Activated CD4-positive, alpha-beta memory T cell treated with anti-CD3 and anti-CD28 coated beads, Interleukin-2, amount 10 ng/mL, durations not matched to agents 7 days and 5 days (primary cell): Measurements from ENCODE around the gene TUBB8. TPM values are rescaled to one million over a fixed set of nuclear protein-coding genes. Genes with fewer than 3 reads are reported as not detected.
"Not testable (repeated sequence)": the region's sequence is repeated elsewhere in the genome, so short reads cannot be mapped to it uniquely, and the experiment has no call there.

Experiments
- CTCF ChIA-PET: fragments of 350-600 bp; sonication (Branson Sonifier 250); formaldehyde crosslinking; loops from one replicate; lab custom pipeline; 2021; ENCODE audit warnings: antibody characterized with exemption, inconsistent platforms; lab: Charles Lee
- POLR2A ChIA-PET: fragments of 350-600 bp; sonication (Branson Sonifier 250); formaldehyde crosslinking; loops from one replicate; lab custom pipeline; 2021; ENCODE audit warnings: antibody characterized with exemption; lab: Charles Lee
- DNase-seq: peaks from one replicate; pipeline ENCODE4 v3.0.0-alpha.2; 2020
- H3K27ac Mint-ChIP-seq: one replicate; pipeline ENCODE4 v1.8.0; 2021; ENCODE audit warnings: mild to moderate bottlenecking, mixed read lengths
- H3K27me3 Mint-ChIP-seq: one replicate; pipeline ENCODE4 v1.8.0; 2021; ENCODE audit warnings: mixed read lengths
- H3K36me3 Mint-ChIP-seq: one replicate; pipeline ENCODE4 v1.8.0; 2021; ENCODE audit warnings: low read depth, mixed read lengths
- H3K4me1 Mint-ChIP-seq: one replicate; pipeline ENCODE4 v1.8.0; 2021; ENCODE audit warnings: mixed read lengths
- H3K4me3 Mint-ChIP-seq: one replicate; pipeline ENCODE4 v1.8.0; 2021; ENCODE audit warnings: mild to moderate bottlenecking, mixed read lengths
- H3K9me3 Mint-ChIP-seq: one replicate; pipeline ENCODE4 v1.8.0; 2021; ENCODE audit warnings: mixed read lengths
- total RNA-seq, 2 experiments: library from RNA; stranded (reverse); gene quantifications; one replicate each; pipeline ENCODE4 v1.2.3, GENCODE V29; 2021

TUBB8 gene
- total RNA-seq, 2 experiments from 2014 or later: not detected

DNA sequence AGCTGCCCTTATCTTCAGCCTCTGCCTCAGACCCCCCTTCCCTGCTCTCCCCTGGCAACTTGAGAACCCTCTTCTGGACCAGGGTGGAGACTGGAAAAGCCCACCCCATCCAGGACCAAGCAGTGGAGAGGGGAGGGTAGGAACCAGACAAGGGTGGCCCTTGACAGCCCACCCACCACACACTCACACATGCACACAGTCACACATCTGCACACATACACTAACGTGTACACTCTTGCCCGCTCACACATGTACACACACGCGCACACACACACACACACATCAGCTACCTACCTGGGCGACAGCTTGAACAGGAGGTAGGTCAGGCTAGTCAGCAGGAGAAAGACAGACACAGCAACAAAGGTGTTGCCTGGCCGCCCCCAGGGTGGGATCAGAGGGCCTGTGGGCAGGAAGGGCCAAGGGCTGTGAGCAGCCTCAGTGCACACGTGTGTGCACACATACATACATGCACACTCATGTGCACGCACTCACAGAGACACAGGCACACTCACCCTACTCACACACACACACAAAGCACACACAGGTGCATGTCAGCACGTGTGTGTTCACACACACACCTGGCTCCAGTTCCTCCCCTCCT is 34.9 kb upstream of the TUBB8 start:
- H3K4me3 Mint-ChIP-seq: no peak overlapping the region
- no peak overlapping the region for H3K27ac Mint-ChIP-seq
- ChIA-PET POLR2A (no interaction called here), CTCF (no interaction called here)
- H3K9me3 Mint-ChIP-seq: no peaks in the 10 kb centered on the region
- H3K36me3 Mint-ChIP-seq: no peaks in the 10 kb centered on the region
- H3K27me3 Mint-ChIP-seq: peaks cover 12% of the 10 kb centered on the region
- DNase-seq: no peak
- H3K4me1 Mint-ChIP-seq: peaks cover 6% of the 10 kb centered on the region

DNA sequence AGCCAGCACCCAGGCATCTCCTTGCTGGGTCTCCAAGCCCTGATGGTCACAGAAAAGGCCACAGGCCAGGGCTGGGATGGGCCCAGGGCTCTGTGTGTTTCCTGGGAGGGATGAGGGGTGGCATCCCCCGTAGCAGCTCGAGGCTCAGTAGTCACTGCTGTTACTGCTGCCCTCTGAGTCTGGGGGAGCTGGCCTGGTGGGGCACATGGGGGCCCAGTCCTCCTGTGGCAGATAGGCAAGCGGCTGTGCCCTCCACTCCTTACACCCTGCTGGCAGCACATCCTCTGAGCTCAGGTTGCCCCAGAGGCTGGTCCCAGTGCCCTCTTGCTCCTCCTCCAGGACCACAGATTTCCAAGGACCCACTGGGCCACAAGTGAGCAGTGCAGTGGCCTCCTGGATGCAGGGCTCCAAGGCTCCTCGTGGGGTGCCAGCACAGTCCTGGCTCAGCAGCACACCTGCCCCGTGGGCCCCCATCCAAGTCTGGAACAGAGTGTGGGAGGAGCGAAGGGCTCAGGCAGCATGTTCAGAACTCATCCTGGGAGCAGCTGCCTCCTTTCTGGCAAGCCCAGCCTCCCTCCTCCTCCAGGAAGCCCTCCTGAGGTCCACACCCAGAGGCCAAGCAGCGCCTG is 31.5 kb upstream of the TUBB8 start:
- no peak overlapping the region for H3K27ac Mint-ChIP-seq
- POLR2A ChIA-PET: no interaction called here
- H3K4me1 Mint-ChIP-seq: peaks cover 2% of the 10 kb centered on the region
- H3K4me3 Mint-ChIP-seq: no peak overlapping the region
- no peak for DNase-seq
- H3K9me3 Mint-ChIP-seq: no peaks in the 10 kb centered on the region
- no peaks in the 10 kb centered on the region for H3K36me3 Mint-ChIP-seq
- CTCF ChIA-PET: no interaction called here
- H3K27me3 Mint-ChIP-seq: peaks cover 24% of the 10 kb centered on the region

DNA sequence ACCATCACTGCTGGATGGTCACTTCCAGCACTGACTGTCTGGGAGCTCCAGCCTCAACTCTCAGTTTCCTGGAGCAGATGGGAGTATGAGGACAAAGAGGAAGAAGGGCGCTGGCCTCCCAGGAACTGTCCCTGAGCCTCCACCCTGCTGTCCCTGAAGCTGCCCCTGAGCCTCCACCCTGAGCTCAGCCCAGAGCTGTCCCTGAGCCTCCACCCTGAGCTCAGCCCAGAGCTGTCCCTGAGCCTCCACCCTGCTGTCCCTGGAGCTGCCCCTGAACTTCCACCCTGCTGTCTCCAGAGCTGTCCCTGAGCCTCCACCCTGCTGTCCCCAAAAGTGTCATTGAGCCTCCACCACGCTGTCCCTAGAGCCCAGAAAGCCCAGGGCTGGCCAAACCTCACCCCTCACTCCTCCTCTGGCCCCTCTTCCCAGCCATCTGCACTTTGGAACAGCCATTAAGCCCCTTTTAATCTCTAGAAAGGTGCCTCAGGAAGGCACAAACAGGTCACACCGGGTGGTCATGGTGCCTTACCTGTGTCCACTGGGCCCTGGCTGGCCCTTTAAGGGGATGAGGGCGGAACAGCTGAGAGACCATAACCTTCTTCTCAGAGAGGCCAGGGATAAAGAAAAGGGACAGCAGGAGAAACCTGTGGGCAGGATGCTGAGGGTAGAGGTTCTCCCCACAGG is 30.6 kb upstream of the TUBB8 start:
- CTCF ChIA-PET: no interaction called here
- Mint-ChIP-seq H3K4me3 (no peak overlapping the region), H3K36me3 (no peaks in the 10 kb centered on the region), H3K9me3 (no peaks in the 10 kb centered on the region), H3K4me1 (peaks cover 2% of the 10 kb centered on the region), H3K27me3 (peaks cover 24% of the 10 kb centered on the region), H3K27ac (no peak overlapping the region)
- DNase-seq: no peak
- POLR2A ChIA-PET: no interaction called here

DNA sequence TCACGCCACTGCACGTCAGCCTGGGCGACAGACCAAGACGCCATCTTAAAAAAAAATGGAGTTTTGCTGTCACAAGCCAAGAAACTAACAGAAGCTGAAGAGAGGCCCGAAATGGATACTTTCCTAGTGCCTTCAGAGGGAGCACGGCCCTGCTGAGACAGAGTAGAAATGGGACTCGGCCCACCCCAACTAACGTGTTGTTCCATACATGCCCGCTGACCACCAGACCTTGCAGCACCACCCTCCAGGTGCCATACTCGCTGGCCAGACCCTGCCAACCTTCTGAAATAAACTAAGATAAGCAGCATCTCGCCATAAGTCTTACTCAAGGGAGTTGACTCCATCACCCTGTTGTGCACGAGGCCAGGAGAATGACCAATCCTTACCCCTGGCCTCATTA is 29.5 kb upstream of the TUBB8 start:
- H3K9me3 Mint-ChIP-seq: no peaks in the 10 kb centered on the region
- no peak overlapping the region for H3K27ac Mint-ChIP-seq
- POLR2A ChIA-PET: interaction anchor here (1.3 kb wide), 1 partner anchor 30 kb away, joined by 3 read pairs; no protein-coding TSS in a partner anchor
- peaks cover 26% of the 10 kb centered on the region for H3K27me3 Mint-ChIP-seq
- H3K4me3 Mint-ChIP-seq: no peak overlapping the region
- H3K36me3 Mint-ChIP-seq: no peaks in the 10 kb centered on the region
- DNase-seq: no peak
- CTCF ChIA-PET: no interaction called here
- H3K4me1 Mint-ChIP-seq: peaks cover 6% of the 10 kb centered on the region

DNA sequence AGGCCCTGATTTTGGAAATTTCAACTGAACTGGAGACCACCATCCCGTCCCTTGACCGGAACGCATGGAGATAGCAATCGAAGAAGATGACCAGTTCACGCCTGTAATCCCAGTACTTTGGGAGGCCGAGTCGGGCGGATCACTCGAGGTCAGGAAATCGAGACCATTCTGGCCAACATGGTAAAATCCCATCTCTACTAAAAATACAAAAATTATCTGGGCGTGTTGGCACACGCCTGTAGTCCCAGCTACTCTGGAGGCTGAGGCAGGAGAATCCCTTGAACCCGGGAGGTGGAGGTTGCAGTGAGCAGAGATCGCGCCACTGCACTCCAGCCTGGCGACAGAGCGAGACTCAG is 25.1 kb upstream of the TUBB8 start:
- H3K36me3 Mint-ChIP-seq, H3K4me1 Mint-ChIP-seq, DNase-seq, H3K9me3 Mint-ChIP-seq, H3K27ac Mint-ChIP-seq, CTCF ChIA-PET, POLR2A ChIA-PET: not testable (repeated sequence)
- H3K4me3 Mint-ChIP-seq: peak overlapping the region; percentile 53
- H3K27me3 Mint-ChIP-seq: peaks cover 24% of the 10 kb centered on the region

DNA sequence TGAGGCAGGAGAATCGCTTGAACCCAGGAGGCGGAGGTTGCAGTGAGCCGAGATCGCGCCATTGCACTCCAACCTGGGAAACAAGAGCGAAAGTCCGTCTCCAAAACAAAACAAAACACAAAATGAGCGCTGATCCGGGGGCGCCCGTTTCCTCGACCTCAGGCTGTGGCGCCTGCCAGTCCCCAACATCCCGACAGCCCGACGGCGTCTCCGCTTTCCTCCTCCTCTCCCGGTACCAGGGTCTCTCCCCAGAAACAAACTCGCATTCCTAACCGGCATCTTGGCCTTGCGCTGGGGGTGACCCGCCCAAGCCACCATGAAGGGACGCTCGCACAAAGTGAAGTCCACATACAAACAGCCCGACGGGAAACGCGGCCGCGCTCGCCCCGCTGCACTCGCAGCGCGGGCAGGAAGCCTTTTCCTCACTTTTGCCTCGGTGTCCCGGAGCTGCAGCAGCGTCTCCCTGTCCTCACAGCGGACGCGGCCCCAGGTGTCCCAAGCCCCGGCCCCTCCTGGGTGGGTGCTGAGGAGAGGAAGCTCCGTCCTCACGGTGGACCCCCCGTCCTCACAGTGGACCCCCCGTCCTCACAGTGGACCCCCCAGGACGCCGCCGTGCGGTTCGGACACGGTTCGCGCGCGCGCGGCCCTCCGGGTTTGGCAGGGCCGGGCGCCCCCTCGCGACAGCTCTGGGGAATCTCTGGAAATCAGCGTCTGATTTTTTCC is 24.6 kb upstream of the TUBB8 start:
- peaks cover 23% of the 10 kb centered on the region for H3K27me3 Mint-ChIP-seq
- peak overlapping the region; percentile 53 for H3K4me3 Mint-ChIP-seq
- H3K9me3 Mint-ChIP-seq, H3K27ac Mint-ChIP-seq, H3K4me1 Mint-ChIP-seq, H3K36me3 Mint-ChIP-seq, POLR2A ChIA-PET, CTCF ChIA-PET: not testable (repeated sequence)
- DNase-seq: peak; percentile 41

DNA sequence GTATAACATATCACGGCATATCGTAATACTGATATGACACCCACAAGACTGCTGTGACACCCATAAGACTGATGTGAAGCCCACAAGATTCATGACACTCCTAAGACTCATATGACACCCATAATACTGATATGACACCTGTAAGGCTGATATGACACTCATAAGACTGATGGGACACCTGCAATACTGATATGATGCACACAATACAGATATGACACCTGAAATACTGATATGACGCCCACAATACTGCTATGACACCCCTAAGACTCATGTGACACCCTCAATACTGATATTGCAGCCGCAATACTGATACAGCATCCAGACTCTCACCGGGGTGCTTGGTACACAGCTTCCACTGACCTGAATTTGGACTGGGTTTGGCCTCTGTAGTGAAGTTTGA is 19.1 kb upstream of the TUBB8 start:
- H3K27me3 Mint-ChIP-seq: peaks cover 12% of the 10 kb centered on the region
- CTCF ChIA-PET, H3K36me3 Mint-ChIP-seq, POLR2A ChIA-PET, DNase-seq, H3K9me3 Mint-ChIP-seq, H3K4me3 Mint-ChIP-seq, H3K4me1 Mint-ChIP-seq, H3K27ac Mint-ChIP-seq: not testable (repeated sequence)

DNA sequence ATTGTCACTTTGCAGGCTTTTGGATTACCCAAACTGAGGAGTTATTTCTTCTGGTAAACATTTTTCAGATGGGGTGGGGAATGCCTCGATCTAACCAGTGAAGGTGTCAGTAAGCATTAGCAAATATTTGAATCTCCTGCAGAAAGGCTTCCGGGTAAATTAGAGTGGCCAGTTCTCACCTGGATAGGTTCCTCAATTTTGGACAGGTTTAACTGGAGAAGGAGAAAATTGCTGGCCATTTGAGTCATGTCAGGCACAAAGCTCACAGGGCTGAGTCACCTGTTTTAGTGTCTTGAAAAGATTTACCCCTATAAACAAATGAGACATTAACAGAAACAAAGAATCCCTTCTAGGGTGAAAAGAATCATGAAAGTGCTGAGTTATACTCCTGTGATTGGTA is 830 bp upstream of the TUBB8 start:
- H3K36me3 Mint-ChIP-seq, POLR2A ChIA-PET, H3K9me3 Mint-ChIP-seq, H3K4me1 Mint-ChIP-seq, H3K4me3 Mint-ChIP-seq, CTCF ChIA-PET, H3K27me3 Mint-ChIP-seq, DNase-seq, H3K27ac Mint-ChIP-seq: not testable (repeated sequence)

DNA sequence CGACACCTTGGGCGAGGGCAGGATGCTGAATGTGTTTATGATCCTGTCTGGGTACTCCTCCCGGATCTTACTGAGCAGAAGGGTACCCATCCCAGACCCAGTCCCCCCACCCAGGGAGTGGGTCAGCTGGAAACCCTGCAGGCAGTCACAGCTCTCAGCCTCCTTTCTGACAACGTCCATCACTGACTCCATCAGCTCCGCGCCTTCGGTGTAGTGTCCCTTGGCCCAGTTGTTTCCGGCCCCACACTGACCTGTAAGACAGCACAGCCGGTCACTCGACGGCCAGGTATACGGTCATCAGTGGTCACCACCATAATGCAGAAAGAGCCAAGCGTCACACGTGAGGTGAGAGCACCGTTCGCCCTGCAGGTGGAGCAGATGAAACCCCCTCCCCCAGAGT is 1.2 kb downstream of the TUBB8 start:
- H3K4me3 Mint-ChIP-seq, H3K9me3 Mint-ChIP-seq, H3K4me1 Mint-ChIP-seq, POLR2A ChIA-PET, DNase-seq, CTCF ChIA-PET, H3K27me3 Mint-ChIP-seq, H3K36me3 Mint-ChIP-seq, H3K27ac Mint-ChIP-seq: not testable (repeated sequence)

DNA sequence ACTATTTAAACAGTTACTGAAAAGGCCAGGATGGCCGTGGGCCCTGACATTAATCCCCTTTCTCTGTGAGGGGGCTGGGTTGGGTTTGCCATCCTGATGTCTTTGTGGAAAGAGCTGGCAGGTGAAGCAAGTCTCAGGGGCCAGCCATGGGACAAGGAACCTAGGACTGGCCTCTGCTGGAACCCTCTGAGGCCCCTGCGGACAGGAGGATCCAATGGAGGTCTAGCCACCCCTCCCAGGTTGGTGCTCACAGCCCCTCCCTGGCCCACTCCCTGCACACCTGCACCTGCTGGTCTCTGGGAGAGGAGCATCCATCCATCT is 35.8 kb downstream of the TUBB8 start:
- CTCF ChIA-PET, H3K27ac Mint-ChIP-seq, H3K4me3 Mint-ChIP-seq, H3K27me3 Mint-ChIP-seq, H3K36me3 Mint-ChIP-seq, H3K4me1 Mint-ChIP-seq, DNase-seq, H3K9me3 Mint-ChIP-seq, POLR2A ChIA-PET: not testable (repeated sequence)

DNA sequence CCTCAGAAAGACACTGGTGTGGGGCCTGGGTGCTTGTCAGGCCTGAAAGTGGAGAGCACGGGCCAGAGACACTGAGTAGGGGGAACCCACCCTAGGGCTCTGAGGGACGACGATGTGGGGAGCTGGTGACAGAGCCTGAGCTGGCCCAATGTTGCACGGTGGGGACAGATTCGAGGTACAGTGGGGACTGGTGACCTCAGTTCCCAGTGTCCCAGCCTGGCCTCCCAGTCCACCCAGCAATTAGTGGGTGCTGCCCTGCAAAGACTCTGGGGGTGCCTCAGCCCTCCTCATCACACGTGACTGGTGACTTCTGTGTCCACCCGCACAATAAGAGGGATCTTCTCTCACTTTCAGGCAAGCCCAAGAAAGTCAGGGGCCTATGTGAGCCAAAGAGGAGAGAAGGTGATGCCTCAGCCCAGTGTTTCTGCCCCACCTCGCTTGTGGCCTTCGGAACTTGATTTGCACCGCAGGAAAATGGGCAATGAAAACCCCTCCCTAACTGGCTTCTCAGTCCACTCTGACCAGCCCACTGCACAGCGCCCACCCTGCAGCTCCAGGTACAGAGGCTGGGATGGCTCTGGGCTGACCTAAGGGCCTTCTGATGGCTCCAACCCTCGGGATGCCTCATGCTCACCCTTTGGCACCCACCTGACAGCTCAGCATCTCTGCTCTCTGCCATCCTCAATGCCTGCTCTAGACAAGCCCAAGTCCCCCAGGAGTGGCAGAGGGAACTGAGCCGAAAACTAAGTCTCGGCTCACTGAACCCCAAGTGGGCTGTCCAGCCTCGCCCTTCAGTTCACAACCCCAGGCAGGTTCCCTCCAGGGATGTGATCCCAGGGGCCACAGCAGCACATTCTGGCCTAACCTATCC is 36.4 kb downstream of the TUBB8 start:
- DNase-seq, H3K27ac Mint-ChIP-seq, H3K9me3 Mint-ChIP-seq, POLR2A ChIA-PET, H3K4me1 Mint-ChIP-seq, H3K36me3 Mint-ChIP-seq, CTCF ChIA-PET, H3K27me3 Mint-ChIP-seq, H3K4me3 Mint-ChIP-seq: not testable (repeated sequence)

DNA sequence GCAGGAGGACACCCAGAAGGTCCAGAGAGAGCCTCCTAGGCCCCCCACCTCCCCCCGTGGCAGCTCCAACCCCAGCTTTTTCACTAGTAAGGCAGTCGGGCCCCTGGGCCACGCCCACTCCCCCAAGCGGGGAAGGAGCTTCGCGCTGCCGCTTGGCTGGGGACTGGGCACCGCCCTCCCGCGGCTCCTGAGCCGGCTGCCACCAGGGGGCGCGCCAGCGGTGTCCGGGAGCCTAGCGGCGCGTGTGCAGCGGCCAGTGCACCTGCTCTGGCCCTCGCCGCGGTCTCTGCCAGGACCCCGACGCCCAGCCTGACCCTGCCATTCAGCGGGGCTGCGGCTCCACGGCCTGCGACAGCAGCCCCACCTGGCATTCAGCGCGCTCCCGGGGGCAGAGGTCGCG is 37.8 kb downstream of the TUBB8 start:
- H3K27me3 Mint-ChIP-seq, POLR2A ChIA-PET, H3K4me3 Mint-ChIP-seq, H3K27ac Mint-ChIP-seq, CTCF ChIA-PET, H3K9me3 Mint-ChIP-seq, DNase-seq, H3K4me1 Mint-ChIP-seq, H3K36me3 Mint-ChIP-seq: not testable (repeated sequence)
